ENCODE data around the gene AKAP8. TPM values are rescaled to one million over a fixed set of nuclear protein-coding genes. Genes with fewer than 3 reads are reported as not detected.

Gene AKAP8
- total and polyA plus RNA-seq, 2 of the 4 experiments (the other 2 are of a cell fraction), result 12.2 to 13.4 TPM

DNA sequence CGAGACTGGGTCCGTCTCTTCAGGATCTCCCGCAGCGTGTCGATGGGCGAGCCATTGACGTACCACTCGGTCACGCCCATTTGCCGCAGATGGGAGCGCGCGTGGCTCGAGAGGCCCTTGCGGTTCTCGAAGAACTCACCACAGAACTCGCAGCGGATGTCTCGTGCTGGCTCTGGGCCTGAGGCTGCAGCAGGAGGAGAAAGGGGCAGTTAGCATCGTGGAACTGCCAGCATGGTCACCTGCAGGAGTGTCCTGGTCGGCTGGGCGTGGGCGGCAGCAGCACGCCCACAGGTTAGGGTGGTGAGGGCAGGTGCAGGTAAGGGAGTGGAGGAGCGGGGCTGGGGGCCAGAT, 47.7 kb upstream of the AKAP8 start:
- Histone ChIP-seq H2AFZ (replicated peaks; ENCODE audit: low read length, poor library complexity) (no peak overlapping the region), H3K4me3 (ENCODE audit: insufficient read depth, low read depth, low read length) (no peak overlapping the region), H3K9ac (ENCODE audit: low read depth, low read length) (no peak overlapping the region), H2BK120ac (ENCODE audit: low read depth, low read length) (no peak overlapping the region), H2BK5ac (ENCODE audit: low read depth, low read length, poor library complexity, severe bottlenecking) (no peak overlapping the region), H3K56ac (ENCODE audit: extremely low read depth, insufficient read depth, low read length) (no peak overlapping the region), H3K27ac (ENCODE audit: insufficient read depth, low read length) (no peak overlapping the region), H3K4me1 (ENCODE audit: control insufficient read depth, insufficient read depth, low read length) (peaks cover 16% of the 10 kb centered on the region), H2BK15ac (ENCODE audit: low read depth, low read length) (no peak overlapping the region), H2AK9ac (replicated peaks; ENCODE audit: low read depth, low read length, poor library complexity) (no peak overlapping the region), H3K36me3 (ENCODE audit: control insufficient read depth, insufficient read depth, low read length) (peaks cover 64% of the 10 kb centered on the region), H4K5ac (ENCODE audit: low read depth, low read length) (no peak overlapping the region), H3K4ac (ENCODE audit: low read depth, low read length) (no peak overlapping the region), H3K4me2 (ENCODE audit: low read depth, low read length) (no peak overlapping the region), H4K8ac (ENCODE audit: low read depth in 2 of 2, low read length in 2 of 2) (no peak overlapping the region), H2BK20ac (ENCODE audit: low read depth, low read length) (no peak overlapping the region), H2AK5ac (ENCODE audit: low read depth, low read length) (no peak overlapping the region), H4K20me1 (ENCODE audit: insufficient read depth, low read length) (peaks cover 52% of the 10 kb centered on the region), H3K18ac (ENCODE audit: low read depth, low read length) (no peak overlapping the region), H3K27me3 (ENCODE audit: control insufficient read depth, insufficient read depth, low read length) (no peaks in the 10 kb centered on the region), H4K91ac (ENCODE audit: insufficient read depth, low read depth, low read length) (no peak overlapping the region), H3K14ac (replicated peaks; ENCODE audit: low read depth, low read length) (no peak overlapping the region), H3K23ac (ENCODE audit: low read depth, low read length) (no peak overlapping the region), H3K9me1 (ENCODE audit: insufficient read depth, low read length) (peaks cover 7% of the 10 kb centered on the region; the same call in 1 of the 2 replicates), H3K9me3 (ENCODE audit: control insufficient read depth, insufficient read depth, low read length) (peaks cover 5% of the 10 kb centered on the region; the same call in 1 of the 2 replicates), H3K79me1 (ENCODE audit: low read depth in 1 of 2, low read length in 2 of 2) (peaks cover 15 to 67% of the 10 kb centered on the region in 2 experiments)
- CTCF ChIA-PET, result no interaction called here
- DNase-seq, result no peak
- in situ Hi-C loops (cut with MboI; ENCODE audit: low sequenced_read_pairs), result loop anchor here (25.0 kb wide), 1 partner anchor 865 kb away; the partner anchor contains the start of gene NDUFB7
- 99% methylated on average over 24 of the region's 25 CpGs; no CpG with 5 or more reads in 1 of the 2 experiments for whole genome bisulfite sequencing, 2 experiments (ENCODE audit: extremely low coverage in 2 of 2, insufficient read length in 1 of 2)
- no peak for ATAC-seq (ENCODE audit: low read depth)
- dilution Hi-C loops (cut with HindIII; ENCODE audit: low sequenced_read_pairs, unreplicated experiment), result no loop called here
- BruUV-seq (replicated peaks), result no TSS peak
- intact Hi-C loops (cut with micrococcal nuclease), result no loop called here
- TF ChIP-seq FOS (IDR thresholded peaks at IDR 0.05; ENCODE audit: low read depth, low read length) (no peak), CHD1 (IDR thresholded peaks at IDR 0.05; ENCODE audit: low read depth, low read length) (no peak)
- POLR2A ChIA-PET (ENCODE audit: unreplicated experiment), result no interaction called here

Data from IMR-90 (cell line).